Common myeloid progenitor, CD34-positive (primary cell): ENCODE measurements around the gene PBX3.

ENCODE experiments used
- CTCF ChIA-PET: fragments of 350-600 bp; sonication (Branson Sonifier 250); formaldehyde crosslinking; loops from one replicate; lab custom pipeline; 2021; ENCODE audit warnings: antibody characterized with exemption; lab: Charles Lee
- POLR2A ChIA-PET: fragments of 350-600 bp; sonication (Branson Sonifier 250); formaldehyde crosslinking; loops from one replicate; lab custom pipeline; 2021; ENCODE audit warnings: antibody characterized with exemption; lab: Charles Lee
- DNase-seq, 3 donors: peaks; one replicate each; pipeline versions ENCODE4 v3.0.0 to v3.0.0-alpha.2; 2013
- H3K27ac ChIP-seq, 2 experiments: 1 replicate in 1 of 2; 2 replicates in 1 of 2; pipeline ENCODE4 v1.7.0; 2013; ENCODE audit warnings: inconsistent platforms in 2 of 2, low read length in 2 of 2, mild to moderate bottlenecking in 2 of 2, low read depth in 1 of 2, moderate library complexity in 1 of 2; ENCODE audit not compliant: severe bottlenecking in 2 of 2, insufficient read depth in 1 of 2, poor library complexity in 1 of 2
- H3K27me3 ChIP-seq, 5 experiments: replicated peaks in 2 of 5; 1 replicate in 3 of 5; 2 replicates in 2 of 5; pipeline versions ENCODE4 v1.6.1 to v1.7.0; 2013; ENCODE audit warnings: low read length in 4 of 5, mild to moderate bottlenecking in 2 of 5, moderate library complexity in 2 of 5, inconsistent platforms in 1 of 5; ENCODE audit not compliant: insufficient read depth in 5 of 5, control insufficient read depth in 4 of 5
- H3K36me3 ChIP-seq, 4 experiments: 1 replicate in 2 of 4; 2 replicates in 2 of 4; pipeline versions ENCODE4 v1.6.1 to v1.7.0; 2013; ENCODE audit warnings: low read length in 3 of 4, control low read depth in 1 of 4, mild to moderate bottlenecking in 1 of 4; ENCODE audit not compliant: control insufficient read depth in 4 of 4, insufficient read depth in 4 of 4
- H3K4me1 ChIP-seq, 4 experiments: 1 replicate in 3 of 4; 2 replicates in 1 of 4; pipeline versions ENCODE4 v1.6.1 to v1.7.1; 2013; ENCODE audit warnings: low read length in 3 of 4, mild to moderate bottlenecking in 3 of 4, control low read depth in 1 of 4, inconsistent platforms in 1 of 4, moderate library complexity in 1 of 4; ENCODE audit not compliant: control insufficient read depth in 4 of 4, insufficient read depth in 4 of 4; ENCODE audit errors: control extremely low read depth in 1 of 4
- H3K4me3 ChIP-seq, 7 experiments: 1 replicate in 4 of 7; 2 replicates in 3 of 7; pipeline versions ENCODE4 v1.5.1 to v1.7.0; 2013; ENCODE audit warnings: mild to moderate bottlenecking in 7 of 7, low read length in 6 of 7, moderate library complexity in 6 of 7, inconsistent platforms in 2 of 7, low read depth in 2 of 7, control low read depth in 1 of 7; ENCODE audit not compliant: insufficient read depth in 4 of 7, control insufficient read depth in 1 of 7; ENCODE audit errors: extremely low read depth in 1 of 7
- H3K9me3 ChIP-seq, 5 experiments: 1 replicate in 4 of 5; 2 replicates in 1 of 5; pipeline versions ENCODE4 v1.6.1 to v1.7.1; 2013; ENCODE audit warnings: low read length in 4 of 5, mild to moderate bottlenecking in 2 of 5, inconsistent platforms in 1 of 5, low read depth in 1 of 5, moderate library complexity in 1 of 5; ENCODE audit not compliant: control insufficient read depth in 4 of 5, insufficient read depth in 2 of 5; ENCODE audit errors: control extremely low read depth in 1 of 5
- WGBS: methylation state at CpG from one replicate; pipeline ENCODE4 v1.1.5; 2013; ENCODE audit not compliant: insufficient coverage; 5-methylcytosine and 5-hydroxymethylcytosine counted together

The PBX3 gene

GRCh38 chr9:125803526-125803925, 56.4 kb downstream of the PBX3 start:
- no peaks in the 10 kb centered on the region for H3K4me1 ChIP-seq
- ChIA-PET POLR2A (interaction anchor here (0.6 kb wide), 1 partner anchor 19 kb away, joined by 3 read pairs; no protein-coding TSS in a partner anchor), CTCF (interaction anchor here (1.7 kb wide), 1 partner anchor 46 kb away, joined by 3 read pairs; no protein-coding TSS in a partner anchor)
- peaks cover 0 to 4% (median under 1%) of the 10 kb centered on the region in 4 experiments for H3K36me3 ChIP-seq
- no peaks in the 10 kb centered on the region for H3K9me3 ChIP-seq
- no peaks in the 10 kb centered on the region for H3K27me3 ChIP-seq
- DNase-seq = no peak
- no peak overlapping the region for H3K27ac ChIP-seq
- no peak overlapping the region for H3K4me3 ChIP-seq
- no CpG with 5 or more reads among the region's 2 CpGs for WGBS

DNA sequence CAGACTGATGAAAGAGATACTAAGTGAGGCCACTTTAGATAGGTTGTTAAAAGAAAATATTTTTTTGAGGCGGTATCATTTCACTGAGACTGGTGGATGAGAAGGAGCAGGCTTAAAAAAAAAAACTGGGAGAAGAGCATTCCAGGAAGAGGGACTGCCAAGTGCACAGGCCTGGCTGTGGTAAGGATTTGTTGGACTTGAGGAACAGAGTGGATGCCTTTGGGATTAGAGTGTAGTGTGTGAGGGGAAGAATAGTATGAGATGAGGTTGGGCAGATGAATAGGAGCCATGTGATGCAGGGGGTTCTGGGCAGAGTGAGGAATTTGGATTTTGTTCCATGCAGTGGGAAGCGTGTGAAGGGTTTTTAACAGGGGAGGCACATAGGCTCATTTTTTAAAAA, 57.9 kb downstream of the PBX3 start:
- H3K36me3 ChIP-seq = peaks cover 0 to 4% (median under 1%) of the 10 kb centered on the region in 4 experiments
- no peak overlapping the region for H3K27ac ChIP-seq
- POLR2A ChIA-PET = no interaction called here
- CTCF ChIA-PET = interaction anchor here (1.7 kb wide), 1 partner anchor 48 kb away, joined by 3 read pairs; no protein-coding TSS in a partner anchor
- H3K4me1 ChIP-seq = no peaks in the 10 kb centered on the region
- H3K4me3 ChIP-seq = no peak overlapping the region
- DNase-seq = no peak
- no peaks in the 10 kb centered on the region for H3K9me3 ChIP-seq
- H3K27me3 ChIP-seq = no peaks in the 10 kb centered on the region
- 100% methylated on average over 2 of the region's 2 CpGs for WGBS

GRCh38 chr9:125805586-125805985, 58.4 kb downstream of the PBX3 start:
- ChIA-PET CTCF (no interaction called here), POLR2A (no interaction called here)
- DNase-seq = no peak
- Histone ChIP-seq H3K4me3 (no peak overlapping the region), H3K9me3 (no peaks in the 10 kb centered on the region), H3K27me3 (no peaks in the 10 kb centered on the region), H3K27ac (no peak overlapping the region), H3K36me3 (peaks cover 0 to 4% (median 1%) of the 10 kb centered on the region in 4 experiments), H3K4me1 (no peaks in the 10 kb centered on the region)

GRCh38 chr9:125807079-125807478, 59.9 kb downstream of the PBX3 start:
- H3K27me3 ChIP-seq = no peaks in the 10 kb centered on the region
- CTCF ChIA-PET = interaction anchor here (1.2 kb wide), 1 partner anchor 12 kb away, joined by 3 read pairs; no protein-coding TSS in a partner anchor
- no peak overlapping the region for H3K4me3 ChIP-seq
- 100% methylated on average over 2 of the region's 3 CpGs for WGBS
- no peaks in the 10 kb centered on the region for H3K4me1 ChIP-seq
- no peak overlapping the region for H3K27ac ChIP-seq
- peaks cover 0 to 2% (median under 1%) of the 10 kb centered on the region in 4 experiments for H3K36me3 ChIP-seq
- DNase-seq = no peak
- no peaks in the 10 kb centered on the region for H3K9me3 ChIP-seq
- POLR2A ChIA-PET = no interaction called here

DNA sequence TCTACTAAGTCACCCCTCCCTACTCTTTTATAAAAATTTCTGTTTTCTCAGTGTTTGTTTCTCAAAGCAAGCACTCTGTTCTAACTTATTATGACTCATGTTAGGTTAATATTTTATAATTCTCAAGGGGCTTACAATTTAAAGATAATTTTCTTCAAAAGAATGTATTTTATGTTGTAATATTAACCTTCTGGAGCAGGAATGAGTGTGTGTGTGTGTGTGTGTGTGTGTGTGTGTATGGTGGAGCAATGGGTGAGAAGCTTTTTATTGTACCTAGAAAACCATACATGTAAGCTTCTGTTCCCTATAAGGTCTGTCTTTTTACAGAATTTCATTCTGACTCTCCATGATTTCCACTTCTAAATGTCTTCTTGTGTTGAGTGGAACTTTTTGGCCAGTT, 63.0 kb downstream of the PBX3 start:
- H3K9me3 ChIP-seq = no peaks in the 10 kb centered on the region
- DNase-seq = no peak
- ChIA-PET POLR2A (no interaction called here), CTCF (no interaction called here)
- no peak overlapping the region for H3K27ac ChIP-seq
- H3K4me1 ChIP-seq = peaks cover 0 to 2% (median 0%) of the 10 kb centered on the region in 4 experiments
- H3K27me3 ChIP-seq = no peaks in the 10 kb centered on the region
- no peak overlapping the region for H3K4me3 ChIP-seq
- H3K36me3 ChIP-seq = peaks cover 0 to 3% (median 1%) of the 10 kb centered on the region in 4 experiments

GRCh38 chr9:125811002-125811401, 63.8 kb downstream of the PBX3 start:
- no peak overlapping the region for H3K27ac ChIP-seq
- no peak for DNase-seq
- peaks cover 0 to 3% (median 1%) of the 10 kb centered on the region in 4 experiments for H3K36me3 ChIP-seq
- POLR2A ChIA-PET = no interaction called here
- H3K4me1 ChIP-seq = peaks cover 0 to 7% (median 2%) of the 10 kb centered on the region in 4 experiments
- no peaks in the 10 kb centered on the region for H3K27me3 ChIP-seq
- CTCF ChIA-PET = no interaction called here
- no peak overlapping the region for H3K4me3 ChIP-seq
- WGBS = 100% methylated on average over 3 of the region's 3 CpGs
- no peaks in the 10 kb centered on the region for H3K9me3 ChIP-seq

- ChIA-PET POLR2A (no interaction called here), CTCF (no interaction called here)
- Histone ChIP-seq H3K27ac (no peak overlapping the region), H3K27me3 (no peaks in the 10 kb centered on the region), H3K9me3 (no peaks in the 10 kb centered on the region), H3K4me1 (peaks cover 0 to 7% (median 2%) of the 10 kb centered on the region in 4 experiments), H3K4me3 (no peak overlapping the region), H3K36me3 (peaks cover 0 to 3% (median 1%) of the 10 kb centered on the region in 4 experiments)
- no CpG with 5 or more reads among the region's 6 CpGs for WGBS
- DNase-seq = no peak
Measured at GRCh38 chr9:125812403-125812802, 65.2 kb downstream of the PBX3 start.
